ENCODE measurements around the gene RAB31.

- TF ChIP-seq CTCF (conservative IDR thresholded peaks at IDR 0.05; ENCODE audit: low read depth, low read length) = no peak
- no peak for TF ChIP-seq EZH2 (IDR thresholded peaks at IDR 0.05; ENCODE audit: borderline replicate concordance, low read depth, low read length, poor library complexity, severe bottlenecking)
Observed at GRCh38 chr18:9862686-9863085, 154.6 kb downstream of the RAB31 start.
